Activated CD4-positive, alpha-beta T cell treated with anti-CD3 and anti-CD28 coated beads, Interleukin-2, amount 50 U/mL, for 1 hour (primary cell): Measurements from ENCODE around the gene MEIG1.
"Not testable (repeated sequence)": the region's sequence is repeated elsewhere in the genome, so short reads cannot be mapped to it uniquely, and the experiment has no call there.

Source experiments
- DNase-seq: peaks from one replicate; pipeline ENCODE4 v3.0.0-alpha.2; 2020

The MEIG1 gene

GRCh38 chr10:14959221-14960057, at the start of gene MEIG1:
MEIG1 (plus strand) TSS chr10:14959388; CDS start chr10:14966469, 7,081 bp downstream.
- DNase-seq = peak; percentile 86

- no peak for DNase-seq
Observed at GRCh38 chr10:14910953-14911352, 48.2 kb upstream of the MEIG1 start.

GRCh38 chr10:14911801-14912200, 47.4 kb upstream of the MEIG1 start:
- no peak for DNase-seq

- no peak for DNase-seq
Observed at GRCh38 chr10:14916600-14916999, 42.6 kb upstream of the MEIG1 start.

- no peak for DNase-seq
Observed at GRCh38 chr10:14917827-14918226, 41.4 kb upstream of the MEIG1 start.

- DNase-seq = no peak
Observed at GRCh38 chr10:14918964-14919363, 40.2 kb upstream of the MEIG1 start.

- no peak for DNase-seq
Observed at GRCh38 chr10:14924013-14924412, 35.2 kb upstream of the MEIG1 start.

GRCh38 chr10:14925268-14925667, 33.9 kb upstream of the MEIG1 start:
- no peak for DNase-seq

GRCh38 chr10:14926061-14926470, 33.1 kb upstream of the MEIG1 start:
- no peak for DNase-seq

- DNase-seq = no peak
Observed at GRCh38 chr10:14926722-14927416, 32.3 kb upstream of the MEIG1 start.

- DNase-seq = no peak
Observed at GRCh38 chr10:14930610-14931009, 28.6 kb upstream of the MEIG1 start.

- no peak for DNase-seq
Observed at GRCh38 chr10:14936584-14936983, 22.6 kb upstream of the MEIG1 start.

- not testable (repeated sequence) for DNase-seq
Observed at GRCh38 chr10:14938971-14939370, 20.2 kb upstream of the MEIG1 start.

GRCh38 chr10:14942147-14942949, 16.8 kb upstream of the MEIG1 start:
- not testable (repeated sequence) for DNase-seq

GRCh38 chr10:14942950-14943338, 16.2 kb upstream of the MEIG1 start:
- DNase-seq = not testable (repeated sequence)

- DNase-seq = no peak
Observed at GRCh38 chr10:14945108-14945507, 14.1 kb upstream of the MEIG1 start.

- DNase-seq = no peak
Observed at GRCh38 chr10:14947268-14947667, 11.9 kb upstream of the MEIG1 start.

GRCh38 chr10:14949291-14949690, 9.9 kb upstream of the MEIG1 start:
- no peak for DNase-seq

- DNase-seq = no peak
Observed at GRCh38 chr10:14952851-14953423, 6.3 kb upstream of the MEIG1 start.

GRCh38 chr10:14953424-14954000, 5.7 kb upstream of the MEIG1 start:
- no peak for DNase-seq

- DNase-seq = peak; percentile 77
Observed at GRCh38 chr10:14954001-14954770, 5.0 kb upstream of the MEIG1 start, which contains the start of gene DCLRE1C. DCLRE1C (minus strand) TSS chr10:14954096; CDS start chr10:14954010, 86 bp downstream.

- DNase-seq = no peak
Observed at GRCh38 chr10:14954934-14955333, 4.3 kb upstream of the MEIG1 start.
